HG02642 (cell line): ENCODE data around the gene BEST4.
"Not testable (repeated sequence)": the region's sequence is repeated elsewhere in the genome, so short reads cannot be mapped to it uniquely, and the experiment has no call there.

Experiments used
- ATAC-seq: cut with Tn5 transposase; IDR thresholded peaks from one replicate; pipeline ENCODE4 v1.9.1; 2021; ENCODE audit warnings: mild to moderate bottlenecking; ENCODE audit not compliant: unreplicated experiment, poor library complexity

Gene BEST4

GRCh38 chr1:44788120-44788860, at the start of gene BEST4:
BEST4 (minus strand) TSS chr1:44788170; CDS start chr1:44787705, 465 bp downstream.
- ATAC-seq, result no peak

DNA sequence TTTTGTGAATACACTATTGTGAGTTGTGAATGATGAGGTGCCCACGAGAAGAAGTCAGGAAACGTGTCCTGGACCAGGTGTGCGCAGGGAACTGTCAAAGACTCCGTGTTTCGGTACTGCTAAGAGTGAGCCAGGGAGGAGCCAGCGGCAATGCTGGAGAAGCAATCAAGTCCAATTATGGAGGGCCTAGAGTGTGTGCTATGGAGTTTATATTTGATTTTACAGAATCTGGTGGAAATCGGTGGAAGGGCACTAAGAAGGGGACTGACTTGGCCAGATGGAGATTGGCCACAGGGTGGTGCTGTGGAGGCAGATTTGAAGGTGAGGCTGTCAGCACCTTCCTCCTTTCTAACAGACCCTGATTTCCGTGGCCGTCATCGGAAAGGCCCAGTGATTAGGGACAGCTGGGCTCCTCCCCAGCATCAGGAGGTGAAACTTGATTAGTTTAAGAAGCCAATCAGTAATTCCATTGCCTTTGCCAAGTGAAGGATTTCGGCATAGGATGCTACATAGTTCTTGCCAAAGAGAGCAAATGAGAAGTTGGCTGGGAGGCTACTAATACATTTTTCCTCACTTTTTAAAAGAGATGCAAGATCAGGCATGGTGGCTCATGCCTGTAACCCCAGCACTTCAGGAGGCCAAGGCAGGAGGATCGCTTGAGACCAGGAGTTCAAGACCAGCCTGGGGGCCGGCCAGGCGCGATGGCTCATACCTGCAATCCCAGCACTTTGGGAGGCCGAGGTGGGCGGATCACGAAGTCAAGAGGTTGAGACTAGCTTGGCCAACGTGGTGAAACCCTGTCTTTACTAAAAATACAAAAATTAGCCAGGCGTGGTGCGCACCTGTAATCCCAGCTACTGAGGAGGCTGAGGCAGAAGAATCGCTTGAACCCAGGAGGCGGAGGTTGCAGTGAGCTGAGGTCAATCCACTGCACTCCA, 48.0 kb upstream of the BEST4 start:
- ATAC-seq, result peak; percentile 66

GRCh38 chr1:44834328-44834727, 46.4 kb upstream of the BEST4 start:
- no peak for ATAC-seq

GRCh38 chr1:44832056-44832705, 44.2 kb upstream of the BEST4 start:
- no peak for ATAC-seq

DNA sequence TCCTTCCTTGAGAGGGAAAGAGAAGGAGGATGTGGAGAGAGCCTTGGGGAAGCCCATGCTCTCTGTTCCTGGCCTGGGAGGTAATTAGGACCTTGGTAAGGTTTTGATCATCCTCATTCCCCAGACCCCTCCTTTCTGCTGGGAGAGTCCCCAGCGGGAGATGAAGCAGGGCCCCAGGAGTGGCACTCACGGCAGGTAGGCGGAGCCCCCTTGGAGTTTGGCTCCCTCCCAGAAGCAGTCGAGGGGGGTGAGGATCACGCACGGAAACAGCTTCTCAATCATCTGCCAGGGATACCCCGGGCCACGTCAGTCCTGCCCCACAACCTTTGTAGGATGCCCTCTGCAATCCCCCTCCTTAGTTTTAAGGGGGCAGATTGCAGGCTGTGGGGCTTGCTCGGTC, 43.5 kb upstream of the BEST4 start:
- ATAC-seq, result no peak

- ATAC-seq, result no peak
These were observed 42.9 kb upstream of the BEST4 start for GRCh38 chr1:44830900-44831304.

DNA sequence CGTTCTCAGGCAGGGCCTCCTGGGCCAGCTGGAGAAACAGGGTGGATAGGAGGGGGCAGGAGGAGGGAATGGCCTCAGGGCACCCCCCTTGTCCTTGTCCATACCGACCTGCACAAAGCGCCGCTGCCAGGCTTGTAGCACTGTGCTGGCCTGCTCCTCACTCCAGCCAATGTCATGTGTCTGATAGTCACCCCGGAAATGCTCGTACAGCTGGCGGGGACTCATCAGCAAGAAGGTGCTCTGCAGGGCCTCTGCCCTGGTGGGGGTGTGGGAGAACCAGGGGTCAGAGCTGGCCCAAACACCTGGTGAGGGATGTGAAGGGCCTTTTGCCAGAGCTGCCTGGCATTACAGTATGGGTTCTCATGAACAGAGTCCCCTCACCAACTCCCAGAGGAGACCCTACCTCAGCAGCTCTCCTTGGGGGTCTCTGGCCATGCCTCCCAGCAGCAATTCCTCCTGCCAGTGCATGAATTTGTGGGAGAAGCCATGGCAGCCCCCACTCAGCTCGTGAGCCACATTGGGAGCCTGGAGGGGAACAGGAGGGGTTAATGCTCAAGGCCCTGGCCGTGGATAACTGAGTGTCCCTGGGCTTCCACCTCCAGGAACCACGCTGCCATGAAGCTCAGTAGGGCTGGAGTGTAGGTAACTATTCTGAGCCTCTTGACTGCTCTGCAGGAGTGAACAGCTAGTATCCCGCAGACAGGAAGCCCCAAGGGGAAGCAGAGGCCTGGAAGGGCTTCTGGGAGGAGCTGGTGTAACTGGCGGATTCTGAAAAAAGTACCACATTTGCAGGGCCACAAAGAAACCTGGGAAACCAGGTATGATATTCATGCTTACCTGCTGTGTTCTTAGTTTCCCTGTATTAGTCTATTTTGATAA, 41.8 kb upstream of the BEST4 start:
- ATAC-seq, result no peak

GRCh38 chr1:44828841-44829440, 41.0 kb upstream of the BEST4 start:
- no peak for ATAC-seq

GRCh38 chr1:44828003-44828651, 40.2 kb upstream of the BEST4 start:
- no peak for ATAC-seq

DNA sequence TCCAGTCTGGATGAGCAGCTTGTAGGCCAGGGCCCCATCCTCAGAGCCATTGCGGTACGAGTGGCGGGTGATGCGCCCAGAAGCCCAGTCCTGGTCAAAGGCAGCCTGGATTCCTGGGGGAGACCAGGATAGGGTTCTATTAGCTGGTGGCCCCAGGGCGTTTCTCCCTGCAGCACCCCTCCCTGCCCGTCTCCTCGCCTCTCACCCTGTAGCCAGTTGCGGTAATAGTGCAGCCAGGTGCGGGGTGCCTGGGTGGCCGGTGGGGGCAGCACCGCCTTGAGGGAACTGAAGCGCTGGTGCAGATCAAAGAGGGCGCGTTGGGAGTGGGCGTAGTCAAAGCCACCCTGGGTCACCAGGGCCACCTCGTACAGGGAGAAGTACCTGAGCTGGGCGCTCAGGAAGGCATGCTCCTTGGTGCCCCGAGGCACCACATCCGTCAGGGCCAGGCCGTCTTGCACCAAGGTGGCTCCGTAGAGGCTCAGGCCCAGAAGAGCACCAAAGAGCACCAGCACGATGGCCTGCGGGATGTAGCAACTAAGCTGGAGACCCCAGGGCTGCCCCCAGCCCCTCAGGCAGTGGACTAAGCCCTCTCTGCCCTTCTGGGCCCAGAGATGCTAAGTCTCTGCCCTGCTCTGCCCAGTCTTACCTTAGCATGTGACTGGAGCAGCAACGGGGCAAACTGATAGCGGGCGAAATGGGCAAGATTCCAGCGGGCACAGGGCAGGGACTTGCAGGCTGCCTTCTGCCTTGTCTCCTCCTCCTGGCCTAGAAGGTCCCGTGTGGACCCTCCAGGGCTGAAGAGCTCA, 39.4 kb upstream of the BEST4 start:
- ATAC-seq, result no peak

- no peak for ATAC-seq
These were observed 38.6 kb upstream of the BEST4 start for GRCh38 chr1:44826375-44827196.

GRCh38 chr1:44824392-44824791, 36.4 kb upstream of the BEST4 start:
- not testable (repeated sequence) for ATAC-seq

DNA sequence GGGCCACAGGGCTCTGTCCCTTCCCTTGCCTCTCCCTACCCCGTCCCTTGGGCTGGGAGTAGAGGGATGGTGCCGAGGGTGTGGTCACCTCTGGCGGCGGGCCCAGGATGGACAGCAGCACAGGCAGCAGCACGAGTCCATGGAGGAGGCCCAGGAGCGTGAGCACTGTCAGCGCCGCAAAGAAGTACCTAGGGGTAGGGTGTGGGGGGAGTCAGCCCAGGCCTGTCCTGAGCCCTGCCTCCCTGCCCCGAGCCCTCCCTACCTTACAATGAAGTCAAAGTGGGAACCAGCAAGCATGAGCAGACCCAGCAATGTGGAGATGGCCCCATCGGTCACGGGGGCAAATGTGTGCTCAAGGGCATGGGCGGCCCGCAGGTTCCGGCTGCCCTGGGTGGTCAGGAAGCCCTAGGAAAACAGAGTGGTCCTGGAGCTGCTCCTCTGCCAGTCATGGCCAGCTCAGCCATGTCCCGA, 35.0 kb upstream of the BEST4 start:
- ATAC-seq, result no peak

DNA sequence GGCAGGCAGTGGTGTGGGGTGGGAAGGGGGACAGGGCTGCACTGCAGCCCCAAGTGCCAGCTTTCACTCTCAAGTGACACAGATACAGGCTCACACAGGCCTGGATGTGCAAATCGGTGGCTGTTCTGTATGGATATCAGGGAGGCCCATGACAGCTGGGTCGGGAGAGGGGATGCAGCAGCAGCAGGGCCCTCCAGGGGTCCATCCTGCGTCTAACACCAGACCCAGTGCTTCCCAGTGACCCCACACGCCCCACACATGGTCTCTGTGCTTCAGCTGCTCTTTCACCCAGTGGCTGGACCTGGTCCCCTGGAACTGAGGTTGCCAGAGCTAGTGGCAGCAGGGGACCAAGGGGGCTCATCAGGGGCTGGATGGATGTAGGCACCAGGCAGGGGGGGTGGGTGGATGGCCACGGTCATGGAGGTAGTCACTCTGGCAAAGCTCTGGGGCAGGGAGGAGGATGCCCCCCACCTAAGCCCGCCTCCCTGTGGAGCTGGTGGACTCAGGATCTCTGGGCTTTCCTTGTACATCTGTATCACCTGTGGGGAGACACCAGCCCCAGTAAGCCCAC, 34.2 kb upstream of the BEST4 start:
- ATAC-seq, result no peak

- no peak for ATAC-seq
These were observed 33.3 kb upstream of the BEST4 start for GRCh38 chr1:44821240-44821715.

DNA sequence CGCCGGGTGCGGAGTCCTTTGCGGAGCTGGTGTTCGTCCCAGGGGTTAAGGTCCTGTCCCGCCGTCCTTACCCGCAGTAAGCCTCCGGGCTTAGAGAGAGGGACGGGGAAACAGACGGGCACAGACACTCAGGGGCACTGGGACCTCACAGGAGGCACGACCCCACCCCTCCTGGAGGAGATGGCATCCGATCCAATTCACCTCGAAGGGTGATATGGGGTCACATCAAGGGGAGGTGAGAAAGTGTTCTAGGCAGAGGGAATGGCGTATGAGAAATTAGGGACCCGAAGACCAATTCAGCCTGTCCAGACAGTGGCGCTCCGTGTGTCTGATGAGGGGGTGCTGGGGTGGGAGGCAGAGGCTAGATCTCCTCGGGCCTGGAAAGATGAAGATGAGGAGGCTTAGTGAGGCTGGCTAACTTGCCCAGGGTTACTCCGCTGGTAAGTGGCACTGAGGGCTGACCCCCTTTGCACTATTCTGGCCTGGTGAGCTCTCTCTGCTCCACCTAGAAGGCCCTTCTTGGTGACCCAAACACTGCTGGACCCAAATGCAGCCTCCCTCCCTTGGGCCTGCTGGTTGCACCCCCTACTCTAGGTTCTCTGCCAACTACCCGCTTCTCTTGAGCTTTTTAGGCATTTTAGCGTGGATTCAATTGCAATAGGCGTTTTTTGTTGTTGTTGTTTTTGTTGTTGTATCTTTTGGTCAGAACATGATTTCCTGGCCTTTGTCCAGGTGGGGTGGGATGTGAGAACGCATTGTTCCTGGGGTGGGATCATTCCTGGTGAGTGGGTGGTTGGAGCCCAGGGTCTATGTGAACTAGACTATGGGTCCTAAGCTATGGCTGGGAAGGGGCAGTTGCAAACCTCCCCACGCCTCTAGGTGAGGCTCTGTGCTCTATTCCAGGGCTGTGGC, 32.6 kb upstream of the BEST4 start:
- ATAC-seq, result no peak
